ENCODE data around the gene NAV3.

The NAV3 gene

DNA sequence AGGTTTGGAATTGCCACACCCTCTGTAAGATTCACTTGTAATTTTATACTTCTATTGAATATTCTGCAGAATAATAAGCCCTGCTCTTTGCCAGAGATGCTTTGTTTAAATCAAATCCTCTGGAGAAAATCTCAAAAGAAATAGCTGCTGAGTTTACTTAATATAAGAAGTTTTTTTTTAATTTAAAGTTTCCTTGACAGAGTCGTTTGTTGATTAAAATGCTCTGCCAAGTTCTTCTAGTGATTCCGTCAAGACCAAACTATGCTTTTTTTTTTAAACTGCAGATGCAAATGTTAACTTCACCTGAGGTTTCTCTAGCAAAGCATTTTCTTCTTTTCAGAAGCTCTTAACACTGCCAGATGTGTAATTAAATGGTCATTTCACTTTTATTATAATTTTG lies 13.4 kb upstream of the NAV3 start:
- Histone ChIP-seq H3F3A (ENCODE audit: low read depth) (no peaks in the 10 kb centered on the region), H3K4me2 (ENCODE audit: low read depth, low read length, poor library complexity, severe bottlenecking) (no peak overlapping the region), H3K79me2 (ENCODE audit: insufficient read depth, low read length) (no peaks in the 10 kb centered on the region), H3K36me3 (ENCODE audit: insufficient read depth, low read length) (no peaks in the 10 kb centered on the region), H3K9me3 (ENCODE audit: insufficient read depth, low read depth, low read length) (no peaks in the 10 kb centered on the region), H3K9ac (ENCODE audit: low read depth, low read length, poor library complexity, severe bottlenecking) (no peak overlapping the region), H4K20me1 (ENCODE audit: insufficient read depth, low read length, poor library complexity, severe bottlenecking) (no peaks in the 10 kb centered on the region), H3K4me1 (ENCODE audit: insufficient read depth, low read length, poor library complexity, severe bottlenecking) (no peaks in the 10 kb centered on the region), H3K4me3 (ENCODE audit: low read length, poor library complexity, severe bottlenecking) (no peak overlapping the region), H3K27me3 (ENCODE audit: insufficient read depth, low read length, poor library complexity, severe bottlenecking) (no peaks in the 10 kb centered on the region), H2AFZ (ENCODE audit: low read length) (no peak overlapping the region), H3K9me2 (replicated peaks; ENCODE audit: low read depth, low read length) (no peaks in the 10 kb centered on the region)
- TF ChIP-seq, protein P1, sequence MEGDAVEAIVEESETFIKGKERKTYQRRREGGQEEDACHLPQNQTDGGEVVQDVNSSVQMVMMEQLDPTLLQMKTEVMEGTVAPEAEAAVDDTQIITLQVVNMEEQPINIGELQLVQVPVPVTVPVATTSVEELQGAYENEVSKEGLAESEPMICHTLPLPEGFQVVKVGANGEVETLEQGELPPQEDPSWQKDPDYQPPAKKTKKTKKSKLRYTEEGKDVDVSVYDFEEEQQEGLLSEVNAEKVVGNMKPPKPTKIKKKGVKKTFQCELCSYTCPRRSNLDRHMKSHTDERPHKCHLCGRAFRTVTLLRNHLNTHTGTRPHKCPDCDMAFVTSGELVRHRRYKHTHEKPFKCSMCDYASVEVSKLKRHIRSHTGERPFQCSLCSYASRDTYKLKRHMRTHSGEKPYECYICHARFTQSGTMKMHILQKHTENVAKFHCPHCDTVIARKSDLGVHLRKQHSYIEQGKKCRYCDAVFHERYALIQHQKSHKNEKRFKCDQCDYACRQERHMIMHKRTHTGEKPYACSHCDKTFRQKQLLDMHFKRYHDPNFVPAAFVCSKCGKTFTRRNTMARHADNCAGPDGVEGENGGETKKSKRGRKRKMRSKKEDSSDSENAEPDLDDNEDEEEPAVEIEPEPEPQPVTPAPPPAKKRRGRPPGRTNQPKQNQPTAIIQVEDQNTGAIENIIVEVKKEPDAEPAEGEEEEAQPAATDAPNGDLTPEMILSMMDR (conservative IDR thresholded peaks at IDR 0.05; ENCODE audit: low read length), result no peak
- TF ChIP-seq EZH2phosphoT487 (IDR thresholded peaks at IDR 0.05; ENCODE audit: borderline replicate concordance), result no peak

DNA sequence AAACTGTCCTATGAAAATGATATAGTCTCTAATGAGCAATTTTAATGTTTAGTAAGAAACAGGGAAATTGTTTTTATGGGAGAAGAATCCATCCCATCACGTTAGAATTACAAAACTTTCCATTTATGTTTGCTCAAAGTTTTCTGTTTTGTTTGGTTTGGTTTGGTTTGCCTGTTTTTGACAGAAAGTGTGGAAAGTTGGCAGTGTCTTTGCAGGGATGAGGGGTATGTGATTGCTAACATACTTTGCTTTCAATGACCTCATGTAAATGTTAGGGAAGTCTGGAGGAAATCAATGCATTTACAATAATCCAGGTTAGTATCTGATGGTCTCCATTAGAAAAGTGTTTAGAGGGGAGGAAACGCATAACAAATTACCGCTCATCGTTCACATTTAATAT lies 12.3 kb upstream of the NAV3 start:
- H3K4me2 ChIP-seq (ENCODE audit: low read depth, low read length, poor library complexity, severe bottlenecking), result no peak overlapping the region
- H2AFZ ChIP-seq (ENCODE audit: low read length), result no peak overlapping the region
- no peaks in the 10 kb centered on the region for H3K9me2 ChIP-seq (replicated peaks; ENCODE audit: low read depth, low read length)
- no peaks in the 10 kb centered on the region for H3F3A ChIP-seq (ENCODE audit: low read depth)
- H4K20me1 ChIP-seq (ENCODE audit: insufficient read depth, low read length, poor library complexity, severe bottlenecking), result no peaks in the 10 kb centered on the region
- H3K36me3 ChIP-seq (ENCODE audit: insufficient read depth, low read length), result no peaks in the 10 kb centered on the region
- no peaks in the 10 kb centered on the region for H3K27me3 ChIP-seq (ENCODE audit: insufficient read depth, low read length, poor library complexity, severe bottlenecking)
- H3K79me2 ChIP-seq (ENCODE audit: insufficient read depth, low read length), result no peaks in the 10 kb centered on the region
- H3K4me3 ChIP-seq (ENCODE audit: low read length, poor library complexity, severe bottlenecking), result no peak overlapping the region
- H3K9me3 ChIP-seq (ENCODE audit: insufficient read depth, low read depth, low read length), result no peaks in the 10 kb centered on the region
- no peak for TF ChIP-seq EZH2phosphoT487 (IDR thresholded peaks at IDR 0.05; ENCODE audit: borderline replicate concordance)
- TF ChIP-seq, protein P1 (conservative IDR thresholded peaks at IDR 0.05; ENCODE audit: low read length), result no peak
- H3K4me1 ChIP-seq (ENCODE audit: insufficient read depth, low read length, poor library complexity, severe bottlenecking), result no peaks in the 10 kb centered on the region
- no peak overlapping the region for H3K9ac ChIP-seq (ENCODE audit: low read depth, low read length, poor library complexity, severe bottlenecking)

DNA sequence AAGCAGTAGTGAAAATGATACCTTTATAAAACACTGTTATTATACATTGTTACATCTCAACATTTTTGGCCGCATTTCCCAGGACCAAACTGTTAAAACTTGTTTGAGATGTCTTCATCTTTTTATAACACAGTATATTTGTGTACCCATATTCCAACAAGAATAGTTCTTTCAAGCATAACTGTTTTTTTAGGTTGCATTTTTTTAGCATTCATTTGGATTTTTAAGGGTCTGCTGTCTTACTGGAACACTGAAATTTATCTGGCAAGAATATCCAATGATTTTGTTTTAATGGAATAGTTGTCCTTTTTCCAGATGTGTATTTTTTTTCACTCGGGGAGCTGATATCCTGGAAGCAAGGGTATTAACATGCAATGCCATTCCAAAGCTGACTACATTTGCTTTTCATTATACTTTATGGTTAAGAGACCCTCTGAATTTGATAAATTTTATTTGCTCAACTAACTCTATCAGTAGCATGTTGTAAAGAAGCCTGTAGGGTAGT lies 8.9 kb upstream of the NAV3 start:
- H2AFZ ChIP-seq (ENCODE audit: low read length), result no peak overlapping the region
- H3K4me2 ChIP-seq (ENCODE audit: low read depth, low read length, poor library complexity, severe bottlenecking), result no peak overlapping the region
- no peak overlapping the region for H3K9ac ChIP-seq (ENCODE audit: low read depth, low read length, poor library complexity, severe bottlenecking)
- H3K27me3 ChIP-seq (ENCODE audit: insufficient read depth, low read length, poor library complexity, severe bottlenecking), result no peaks in the 10 kb centered on the region
- H3K4me3 ChIP-seq (ENCODE audit: low read length, poor library complexity, severe bottlenecking), result no peak overlapping the region
- no peaks in the 10 kb centered on the region for H3K36me3 ChIP-seq (ENCODE audit: insufficient read depth, low read length)
- no peaks in the 10 kb centered on the region for H3K9me2 ChIP-seq (replicated peaks; ENCODE audit: low read depth, low read length)
- no peaks in the 10 kb centered on the region for H4K20me1 ChIP-seq (ENCODE audit: insufficient read depth, low read length, poor library complexity, severe bottlenecking)
- TF ChIP-seq, protein P1 (conservative IDR thresholded peaks at IDR 0.05; ENCODE audit: low read length), result no peak
- TF ChIP-seq EZH2phosphoT487 (IDR thresholded peaks at IDR 0.05; ENCODE audit: borderline replicate concordance), result no peak
- no peaks in the 10 kb centered on the region for H3F3A ChIP-seq (ENCODE audit: low read depth)
- H3K4me1 ChIP-seq (ENCODE audit: insufficient read depth, low read length, poor library complexity, severe bottlenecking), result no peaks in the 10 kb centered on the region
- H3K79me2 ChIP-seq (ENCODE audit: insufficient read depth, low read length), result no peaks in the 10 kb centered on the region
- no peaks in the 10 kb centered on the region for H3K9me3 ChIP-seq (ENCODE audit: insufficient read depth, low read depth, low read length)
